Measurements from ENCODE around the gene APRT. TPM values are rescaled to one million over a fixed set of nuclear protein-coding genes. Genes with fewer than 3 reads are reported as not detected.

Gene APRT
- total and polyA plus RNA-seq, 9 of the 15 experiments (the other 6 are each of a cell fraction or from before 2014, with no cell fraction given) = 41.7 to 409 (median 146) TPM

- TF ChIP-seq TOE1 (IDR thresholded peaks at IDR 0.05; ENCODE audit: borderline replicate concordance) (no peak), TOE1 (CRISPR knock-in tag; IDR thresholded peaks at IDR 0.05; ENCODE audit: borderline replicate concordance, low read depth) (no peak), RCOR1 (IDR thresholded peaks at IDR 0.05; ENCODE audit: borderline replicate concordance in 1 of 2, low read depth in 2 of 2, low read length in 2 of 2) (peak in 1 of 2 experiments; percentile 53; a peak in 1 of 4 replicates), RBM17 (IDR thresholded peaks at IDR 0.05; ENCODE audit: borderline replicate concordance, low read depth, low read length) (no peak), CHCHD3 (CRISPR knock-in tag; IDR thresholded peaks at IDR 0.05) (no peak), E2F5 (CRISPR knock-in tag; IDR thresholded peaks at IDR 0.05) (no peak), ZKSCAN3 (CRISPR knock-in tag; IDR thresholded peaks at IDR 0.05) (no peak), TRIM28 (IDR thresholded peaks at IDR 0.05) (no peak), SNAPC5 (CRISPR knock-in tag; IDR thresholded peaks at IDR 0.05) (no peak), CREM (IDR thresholded peaks at IDR 0.05; ENCODE audit: low read depth) (peak; percentile 28; the same call in 1 of the 2 replicates), STAT5B (CRISPR knock-in tag; IDR thresholded peaks at IDR 0.05) (no peak), JUN (IDR thresholded peaks at IDR 0.05; ENCODE audit: borderline replicate concordance, low read depth, low read length) (no peak), JUN (CRISPR knock-in tag; IDR thresholded peaks at IDR 0.05; ENCODE audit: borderline replicate concordance) (no peak), HCFC1 (IDR thresholded peaks at IDR 0.05; ENCODE audit: low read depth, low read length) (peak; percentile 17; the same call in 1 of the 2 replicates), SFPQ (IDR thresholded peaks at IDR 0.05; ENCODE audit: low read depth, low read length) (no peak), ZBTB12 (CRISPR knock-in tag; IDR thresholded peaks at IDR 0.05) (no peak), ZBTB26 (CRISPR knock-in tag; IDR thresholded peaks at IDR 0.05) (no peak), NR2C1 (IDR thresholded peaks at IDR 0.05) (no peak), NR2C1 (tag; IDR thresholded peaks at IDR 0.05) (no peak), E2F4 (CRISPR knock-in tag; IDR thresholded peaks at IDR 0.05; ENCODE audit: low read depth) (no peak), PHTF2 (CRISPR knock-in tag; IDR thresholded peaks at IDR 0.05) (no peak)
These were observed 1.4 kb downstream of the APRT start (continued) for GRCh38 chr16:88810166-88810911.
